GM18858 (cell line): ENCODE data around the gene SYPL2.
"Not testable (repeated sequence)": the region's sequence is repeated elsewhere in the genome, so short reads cannot be mapped to it uniquely, and the experiment has no call there.

Source experiments
- ATAC-seq: cut with Tn5 transposase; IDR thresholded peaks from one replicate; pipeline ENCODE4 v1.9.1; 2021; ENCODE audit not compliant: unreplicated experiment

Gene SYPL2

GRCh38 chr1:109470245-109470644 lies 3.9 kb downstream of the SYPL2 start:
- ATAC-seq = no peak

GRCh38 chr1:109472779-109473178 lies 6.4 kb downstream of the SYPL2 start:
- ATAC-seq = no peak

GRCh38 chr1:109473284-109474057 lies 7.1 kb downstream of the SYPL2 start:
- not testable (repeated sequence) for ATAC-seq

GRCh38 chr1:109474697-109475096 lies 8.4 kb downstream of the SYPL2 start:
- no peak for ATAC-seq

- no peak for ATAC-seq
Observed at GRCh38 chr1:109475261-109475660, 8.9 kb downstream of the SYPL2 start.

GRCh38 chr1:109476825-109477224 lies 10.5 kb downstream of the SYPL2 start:
- no peak for ATAC-seq

GRCh38 chr1:109477821-109478220 lies 11.5 kb downstream of the SYPL2 start:
- ATAC-seq = no peak

- no peak for ATAC-seq
Observed at GRCh38 chr1:109478806-109479205, 12.5 kb downstream of the SYPL2 start.

GRCh38 chr1:109479311-109479710 lies 13.0 kb downstream of the SYPL2 start:
- no peak for ATAC-seq

- ATAC-seq = no peak
Observed at GRCh38 chr1:109479901-109480300, 13.6 kb downstream of the SYPL2 start.

GRCh38 chr1:109481646-109482045 lies 15.3 kb downstream of the SYPL2 start:
- no peak for ATAC-seq

GRCh38 chr1:109482242-109482641 lies 15.9 kb downstream of the SYPL2 start:
- ATAC-seq = no peak

GRCh38 chr1:109482791-109483671 lies 16.7 kb downstream of the SYPL2 start:
- peak; percentile 13 for ATAC-seq

- peak; percentile 47 for ATAC-seq
Observed at GRCh38 chr1:109483672-109484518, 17.5 kb downstream of the SYPL2 start, which contains the start of gene ATXN7L2. Gene ATXN7L2, plus strand, starts transcription at chr1:109483905. Its CDS starts 49 bp downstream, at chr1:109483954.

- ATAC-seq = no peak
Observed at GRCh38 chr1:109484519-109484975, 18.2 kb downstream of the SYPL2 start.

GRCh38 chr1:109485001-109485400 lies 18.7 kb downstream of the SYPL2 start:
- no peak for ATAC-seq

- ATAC-seq = no peak
Observed at GRCh38 chr1:109487261-109487660, 20.9 kb downstream of the SYPL2 start.

GRCh38 chr1:109488201-109488600 lies 21.9 kb downstream of the SYPL2 start:
- no peak for ATAC-seq

- no peak for ATAC-seq
Observed at GRCh38 chr1:109488696-109489095, 22.4 kb downstream of the SYPL2 start.

GRCh38 chr1:109490029-109490933 lies 23.9 kb downstream of the SYPL2 start:
- peak; percentile 32 for ATAC-seq
